ENCODE data around the gene SPATA33. TPM values are rescaled to one million over a fixed set of nuclear protein-coding genes. Genes with fewer than 3 reads are reported as not detected.
"Not testable (repeated sequence)": the region's sequence is repeated elsewhere in the genome, so short reads cannot be mapped to it uniquely, and the experiment has no call there.

SPATA33 gene
- total and polyA plus RNA-seq, 2 donors (not counting 1 experiment from before 2014, with no cell fraction given), result 3.6 to 15.0 TPM

GRCh38 chr16:89698717-89699116, 41.1 kb downstream of the SPATA33 start:
- H3K4me2 ChIP-seq (replicated peaks; ENCODE audit: low read depth, low read length, poor library complexity, severe bottlenecking); intact Hi-C loops (cut with micrococcal nuclease); H3K9me3 Mint-ChIP-seq (ENCODE audit: insufficient read depth); H2AFZ ChIP-seq (ENCODE audit: insufficient read depth, low read depth, low read length, poor library complexity, severe bottlenecking); H3K79me2 ChIP-seq (ENCODE audit: control insufficient read depth, insufficient read depth, low read length); H3K4me3 ChIP-seq (ENCODE audit: control extremely low read depth in 1 of 5, extremely low read depth in 1 of 5, insufficient read depth in 1 of 5, low read depth in 2 of 5, low read length in 4 of 5); H3K9me3 ChIP-seq (ENCODE audit: control extremely low read depth in 1 of 3, control insufficient read depth in 2 of 3, insufficient read depth in 1 of 3, low read length in 2 of 3); H3K27ac Mint-ChIP-seq; ATAC-seq (ENCODE audit: low read depth); DNase-seq; H3K27ac ChIP-seq (ENCODE audit: low read length in 2 of 2); H3K27me3 ChIP-seq (replicated peaks in 1 of 4; ENCODE audit: control extremely low read depth in 1 of 4, control insufficient read depth in 3 of 4, insufficient read depth in 4 of 4, low read length in 3 of 4); H3K27me3 Mint-ChIP-seq; H3K9ac ChIP-seq (ENCODE audit: low read length): not testable (repeated sequence)
- peaks cover 21% of the 10 kb centered on the region for H3K4me1 Mint-ChIP-seq
- Histone ChIP-seq H3K4me1 (ENCODE audit: control insufficient read depth in 2 of 2, insufficient read depth in 2 of 2, low read length in 2 of 2) (peaks cover 21 to 34% of the 10 kb centered on the region in 2 donors), H4K20me1 (ENCODE audit: control insufficient read depth, insufficient read depth, low read length, poor library complexity, severe bottlenecking) (peaks cover 51% of the 10 kb centered on the region), H3K36me3 (replicated peaks in 1 of 2; ENCODE audit: control extremely low read depth in 1 of 2, control insufficient read depth in 1 of 2, extremely low read depth in 1 of 2, insufficient read depth in 2 of 2, low read length in 1 of 2) (peaks cover 0 to 10% of the 10 kb centered on the region in 2 experiments)
- H3K4me3 Mint-ChIP-seq, result peak overlapping the region; percentile 8
- WGBS (ENCODE audit: insufficient coverage), result 100% methylated on average over 5 of the region's 14 CpGs
- ChIA-PET CTCF (interaction anchor here (0.6 to 3.8 kb wide), 5 partner anchors 13 to 175 kb away, joined by 3 to 36 read pairs (median 8); partner anchors contain the start of genes CDK10 and TCF25), POLR2A (interaction anchor here (0.6 to 0.8 kb wide), 4 partner anchors 31 to 912 kb away, joined by 3 to 5 read pairs (median 4); no protein-coding TSS in a partner anchor)

GRCh38 chr16:89699629-89700099, 42.0 kb downstream of the SPATA33 start:
- H3K27ac Mint-ChIP-seq, result peak overlapping the region; percentile 83
- H4K20me1 ChIP-seq (ENCODE audit: control insufficient read depth, insufficient read depth, low read length, poor library complexity, severe bottlenecking), result peaks cover 51% of the 10 kb centered on the region
- not testable (repeated sequence) for H3K27me3 Mint-ChIP-seq; H3K9me3 Mint-ChIP-seq (ENCODE audit: insufficient read depth); H3K9me3 ChIP-seq (ENCODE audit: control extremely low read depth in 1 of 3, control insufficient read depth in 2 of 3, insufficient read depth in 1 of 3, low read length in 2 of 3); ATAC-seq (ENCODE audit: low read depth); H3K79me2 ChIP-seq (ENCODE audit: control insufficient read depth, insufficient read depth, low read length); H3K36me3 ChIP-seq (replicated peaks in 1 of 2; ENCODE audit: control extremely low read depth in 1 of 2, control insufficient read depth in 1 of 2, extremely low read depth in 1 of 2, insufficient read depth in 2 of 2, low read length in 1 of 2); H2AFZ ChIP-seq (ENCODE audit: insufficient read depth, low read depth, low read length, poor library complexity, severe bottlenecking); H3K27me3 ChIP-seq (replicated peaks in 1 of 4; ENCODE audit: control extremely low read depth in 1 of 4, control insufficient read depth in 3 of 4, insufficient read depth in 4 of 4, low read length in 3 of 4); DNase-seq
- H3K4me3 ChIP-seq (ENCODE audit: control extremely low read depth in 1 of 5, extremely low read depth in 1 of 5, insufficient read depth in 1 of 5, low read depth in 2 of 5, low read length in 4 of 5), result peak overlapping the region in 2 of 5 experiments; percentile 66 to 68
- POLR2A ChIA-PET, result interaction anchor here (0.6 to 1.8 kb wide), 7 partner anchors 13 to 1920 kb away, joined by 3 to 13 read pairs (median 6); partner anchors contain the start of genes CDK10, CHMP1A, SPATA33 and TCF25
- peaks cover 21 to 29% of the 10 kb centered on the region in 2 donors for H3K4me1 ChIP-seq (ENCODE audit: control insufficient read depth in 2 of 2, insufficient read depth in 2 of 2, low read length in 2 of 2)
- H3K27ac ChIP-seq (ENCODE audit: low read length in 2 of 2), result peak overlapping the region; percentile 76 to 82
- 76% methylated on average over 16 of the region's 18 CpGs for WGBS (ENCODE audit: insufficient coverage)
- intact Hi-C loops (cut with micrococcal nuclease), result loop anchor here (1.0 to 10.0 kb wide), 5 partner anchors 13 to 212 kb away; partner anchors contain the start of genes CDK10 and ZNF276
- peak overlapping the region; percentile 96 for H3K4me2 ChIP-seq (replicated peaks; ENCODE audit: low read depth, low read length, poor library complexity, severe bottlenecking)
- peaks cover 21% of the 10 kb centered on the region for H3K4me1 Mint-ChIP-seq
- peak overlapping the region; percentile 61 for H3K9ac ChIP-seq (ENCODE audit: low read length)
- H3K4me3 Mint-ChIP-seq, result peak overlapping the region; percentile 85
- CTCF ChIA-PET, result interaction anchor here (0.8 to 3.8 kb wide), 13 partner anchors 14 to 219 kb away, joined by 3 to 36 read pairs (median 7); partner anchors contain the start of genes CDK10, CHMP1A, MC1R and SPATA33

All from B cell (primary cell).